ENCODE data around the gene WDR77. TPM values are rescaled to one million over a fixed set of nuclear protein-coding genes. Genes with fewer than 3 reads are reported as not detected.

WDR77 gene
- total and polyA plus RNA-seq, 2 of the 4 experiments (the other 2 are of a cell fraction): 80.8 to 87.0 TPM

GRCh38 chr1:111450185-111450584 is 1.1 kb upstream of the WDR77 start:
- BruUV-seq (replicated peaks): no TSS peak

More at GRCh38 chr1:111450185-111450584, 1.1 kb upstream of the WDR77 start:
- Histone ChIP-seq H3K9ac (ENCODE audit: low read depth, low read length) (peak overlapping the region; percentile 96; the same call in 1 of the 2 replicates), H2AK5ac (ENCODE audit: low read depth, low read length) (peak overlapping the region; percentile 71), H3K4me2 (ENCODE audit: low read depth, low read length) (peak overlapping the region; percentile 98), H3K9me1 (ENCODE audit: insufficient read depth, low read length) (peaks cover 3% of the 10 kb centered on the region), H2BK15ac (ENCODE audit: low read depth, low read length) (no peak overlapping the region), H2AFZ (replicated peaks; ENCODE audit: low read length, poor library complexity) (no peak overlapping the region), H3K56ac (ENCODE audit: extremely low read depth, insufficient read depth, low read length) (peak overlapping the region; percentile 90; the same call in 1 of the 2 replicates), H3K4ac (ENCODE audit: low read depth, low read length) (peak overlapping the region; percentile 94), H3K23ac (ENCODE audit: low read depth, low read length) (peak overlapping the region; percentile 90; the same call in 1 of the 2 replicates), H3K4me3 (ENCODE audit: insufficient read depth, low read depth, low read length) (peak overlapping the region; percentile 92), H3K36me3 (ENCODE audit: control insufficient read depth, insufficient read depth, low read length) (peaks cover 10% of the 10 kb centered on the region), H4K91ac (ENCODE audit: insufficient read depth, low read depth, low read length) (peak overlapping the region; percentile 83; the same call in 1 of the 2 replicates), H3K9me3 (ENCODE audit: control insufficient read depth, insufficient read depth, low read length) (no peaks in the 10 kb centered on the region), H3K79me1 (ENCODE audit: low read depth in 1 of 2, low read length in 2 of 2) (peaks cover 61 to 78% of the 10 kb centered on the region in 2 experiments), H4K8ac (ENCODE audit: low read depth in 2 of 2, low read length in 2 of 2) (peak overlapping the region; percentile 79 to 97; a peak in 2 of 4 replicates), H2BK20ac (ENCODE audit: low read depth, low read length) (no peak overlapping the region), H2BK5ac (ENCODE audit: low read depth, low read length, poor library complexity, severe bottlenecking) (peak overlapping the region; percentile 81), H2BK120ac (ENCODE audit: low read depth, low read length) (no peak overlapping the region), H4K20me1 (ENCODE audit: insufficient read depth, low read length) (peaks cover 6% of the 10 kb centered on the region; the same call in 1 of the 2 replicates), H4K5ac (ENCODE audit: low read depth, low read length) (peak overlapping the region; percentile 91; the same call in 1 of the 2 replicates), H3K4me1 (ENCODE audit: control insufficient read depth, insufficient read depth, low read length) (peaks cover 2% of the 10 kb centered on the region), H3K27me3 (ENCODE audit: control insufficient read depth, insufficient read depth, low read length) (no peaks in the 10 kb centered on the region), H3K27ac (ENCODE audit: insufficient read depth, low read length) (no peak overlapping the region; the same call in 1 of the 2 replicates), H2AK9ac (replicated peaks; ENCODE audit: low read depth, low read length, poor library complexity) (no peak overlapping the region), H3K18ac (ENCODE audit: low read depth, low read length) (no peak overlapping the region), H3K14ac (replicated peaks; ENCODE audit: low read depth, low read length) (peak overlapping the region; percentile 94)
- no peak for ATAC-seq (ENCODE audit: low read depth)
- intact Hi-C loops (cut with micrococcal nuclease): no loop called here
- no peak for DNase-seq
- dilution Hi-C loops (cut with HindIII; ENCODE audit: low sequenced_read_pairs, unreplicated experiment): loop anchor here (25.0 kb wide), 1 partner anchor 312 kb away; the partner anchor contains the start of gene DDX20
- no peak for TF ChIP-seq CTCF (conservative IDR thresholded peaks at IDR 0.05; ENCODE audit: low read depth, low read length)
- TF ChIP-seq MAZ (IDR thresholded peaks at IDR 0.05; ENCODE audit: borderline replicate concordance, low read depth, low read length): no peak
- no peak for TF ChIP-seq CHD1 (IDR thresholded peaks at IDR 0.05; ENCODE audit: low read depth, low read length)
- no peak for TF ChIP-seq RAD21 (IDR thresholded peaks at IDR 0.05; ENCODE audit: low read length)
- TF ChIP-seq SMC3 (IDR thresholded peaks at IDR 0.05; ENCODE audit: low read depth, low read length): no peak
- no peak for TF ChIP-seq CEBPB (IDR thresholded peaks at IDR 0.05; ENCODE audit: low read depth, low read length)
- TF ChIP-seq USF2 (IDR thresholded peaks at IDR 0.05; ENCODE audit: low read depth, low read length): no peak
- no peak for TF ChIP-seq ELK1 (IDR thresholded peaks at IDR 0.05; ENCODE audit: borderline replicate concordance, low read depth, low read length)
- TF ChIP-seq MAFK (IDR thresholded peaks at IDR 0.05; ENCODE audit: low read depth, low read length): no peak
- TF ChIP-seq FOS (IDR thresholded peaks at IDR 0.05; ENCODE audit: low read depth, low read length): no peak
- TF ChIP-seq RCOR1 (IDR thresholded peaks at IDR 0.05; ENCODE audit: insufficient replicate concordance, low read length): no peak
- TF ChIP-seq POLR2A (IDR thresholded peaks at IDR 0.05; ENCODE audit: low read depth, low read length): no peak
- no peak for TF ChIP-seq RFX5 (IDR thresholded peaks at IDR 0.05; ENCODE audit: low read depth, low read length)
- ChIA-PET CTCF (interaction anchor here (0.6 kb wide), 1 partner anchor 212 kb away, joined by 3 read pairs; no protein-coding TSS in a partner anchor), POLR2A (ENCODE audit: unreplicated experiment) (no interaction called here)
- in situ Hi-C loops (cut with MboI; ENCODE audit: low sequenced_read_pairs): no loop called here
- 17% methylated on average over 1 of the region's 3 CpGs; no CpG with 5 or more reads in 1 of the 2 experiments for WGBS, 2 experiments (ENCODE audit: extremely low coverage in 2 of 2, insufficient read length in 1 of 2)

Measured in IMR-90 (cell line).